OCI-LY7 (cell line): ENCODE data around the gene CEP68.

Source experiments
- EZH2phosphoT487 ChIP-seq: fragments of 200-600 bp; sonication (generic); IDR thresholded peaks from 2 replicates; pipeline ENCODE4 v1.6.1; 2018; ENCODE audit warnings: low read depth, borderline replicate concordance, mild to moderate bottlenecking, mixed run types, antibody characterized with exemption, low read length, moderate library complexity, mixed read lengths
- TF ChIP-seq, protein P1 (sequence below): fragments of 200-600 bp; sonication (generic); conservative IDR thresholded peaks from 2 replicates; pipeline ENCODE4 v1.5.1; 2014; ENCODE audit warnings: mild to moderate bottlenecking, antibody characterized with exemption, low read length, moderate library complexity, mixed read lengths

DNA sequence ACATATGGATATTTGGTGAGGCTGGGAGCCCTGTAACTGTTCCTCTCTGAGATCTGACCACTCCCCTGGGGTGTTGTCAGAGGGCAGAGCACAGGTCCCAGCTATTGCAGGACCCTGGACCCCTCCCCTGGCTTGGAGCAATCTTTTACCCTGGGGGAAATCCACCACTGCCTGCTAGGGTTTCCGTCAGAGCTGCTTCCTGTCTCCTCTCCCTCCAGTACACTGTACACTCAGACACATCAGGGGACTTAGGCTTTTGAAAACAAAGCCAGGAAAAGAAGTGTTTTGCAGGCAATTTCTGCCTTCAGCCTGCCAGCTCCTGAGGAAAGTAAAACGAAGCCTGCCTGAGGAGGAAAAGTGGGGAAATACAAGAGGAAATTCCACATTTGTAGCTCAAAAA, 13.2 kb upstream of the CEP68 start:
- TF ChIP-seq, protein P1, sequence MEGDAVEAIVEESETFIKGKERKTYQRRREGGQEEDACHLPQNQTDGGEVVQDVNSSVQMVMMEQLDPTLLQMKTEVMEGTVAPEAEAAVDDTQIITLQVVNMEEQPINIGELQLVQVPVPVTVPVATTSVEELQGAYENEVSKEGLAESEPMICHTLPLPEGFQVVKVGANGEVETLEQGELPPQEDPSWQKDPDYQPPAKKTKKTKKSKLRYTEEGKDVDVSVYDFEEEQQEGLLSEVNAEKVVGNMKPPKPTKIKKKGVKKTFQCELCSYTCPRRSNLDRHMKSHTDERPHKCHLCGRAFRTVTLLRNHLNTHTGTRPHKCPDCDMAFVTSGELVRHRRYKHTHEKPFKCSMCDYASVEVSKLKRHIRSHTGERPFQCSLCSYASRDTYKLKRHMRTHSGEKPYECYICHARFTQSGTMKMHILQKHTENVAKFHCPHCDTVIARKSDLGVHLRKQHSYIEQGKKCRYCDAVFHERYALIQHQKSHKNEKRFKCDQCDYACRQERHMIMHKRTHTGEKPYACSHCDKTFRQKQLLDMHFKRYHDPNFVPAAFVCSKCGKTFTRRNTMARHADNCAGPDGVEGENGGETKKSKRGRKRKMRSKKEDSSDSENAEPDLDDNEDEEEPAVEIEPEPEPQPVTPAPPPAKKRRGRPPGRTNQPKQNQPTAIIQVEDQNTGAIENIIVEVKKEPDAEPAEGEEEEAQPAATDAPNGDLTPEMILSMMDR, result no peak
- TF ChIP-seq EZH2phosphoT487, result no peak
